Measurements from ENCODE around the gene CACNB2. TPM values are rescaled to one million over a fixed set of nuclear protein-coding genes. Genes with fewer than 3 reads are reported as not detected.

CACNB2 gene
- total and polyA plus RNA-seq, 2 of the 13 experiments (the other 11 are each of a cell fraction or from before 2014, with no cell fraction given): not detected

- ChIA-PET CTCF (ENCODE audit: low intra/inter-chr PET ratio, low total read pairs) (interaction anchor here (1.0 kb wide), 1 partner anchor 329 kb away, joined by 3 read pairs; no protein-coding TSS in a partner anchor), POLR2A (no interaction called here)
- BruUV-seq (replicated peaks): no TSS peak
- DNase-seq (ENCODE audit: low spot score): peak; percentile 10
- Histone ChIP-seq H3K9me3 (ENCODE audit: low read length) (no peaks in the 10 kb centered on the region), H3K4me1 (ENCODE audit: insufficient read depth, low read length) (no peaks in the 10 kb centered on the region), H3K9ac (ENCODE audit: insufficient read depth, low read depth, low read length) (no peak overlapping the region), H3K36me3 (replicated peaks in 1 of 2; ENCODE audit: control insufficient read depth in 1 of 2, insufficient read depth in 2 of 2, low read length in 2 of 2) (no peaks in the 10 kb centered on the region), H3K79me2 (ENCODE audit: insufficient read depth, low read length) (no peaks in the 10 kb centered on the region), H3K4me2 (ENCODE audit: low read depth, low read length) (no peak overlapping the region), H3K4me3 (replicated peaks in 1 of 3; ENCODE audit: insufficient read depth in 1 of 3, low read depth in 2 of 3, low read length in 3 of 3) (no peak overlapping the region), H2AFZ (ENCODE audit: low read length) (no peak overlapping the region), H4K20me1 (ENCODE audit: insufficient read depth, low read length) (no peaks in the 10 kb centered on the region), H3K27me3 (ENCODE audit: control insufficient read depth in 1 of 2, insufficient read depth in 2 of 2, low read length in 2 of 2) (no peaks in the 10 kb centered on the region; a peak in 1 of 5 replicates), H3K27ac (ENCODE audit: extremely low read length, insufficient read depth, low read length) (no peak overlapping the region)
- intact Hi-C loops (cut with micrococcal nuclease; ENCODE audit: unreplicated experiment) (loop anchor here (1.0 kb wide), 2 partner anchors 392 to 502 kb away; no protein-coding TSS in a partner anchor), in situ Hi-C loops (cut with HindIII; ENCODE audit: extremely low pct_ligation_motif_present, low pct_unique_long_range_greater_than_20kb) (no loop called here)
- FAIRE-seq: no peak
- ATAC-seq: no peak
- under 1% methylated on average over 8 of the region's 8 CpGs for WGBS (ENCODE audit: low lambda C conversion rate)
- TF ChIP-seq ZNF7 (CRISPR knock-in tag; IDR thresholded peaks at IDR 0.05) (no peak), CTCF (CRISPR knock-in tag; IDR thresholded peaks at IDR 0.05) (peak; percentile 41), AHDC1 (CRISPR knock-in tag; IDR thresholded peaks at IDR 0.05; ENCODE audit: borderline replicate concordance) (no peak), THRA (CRISPR knock-in tag; IDR thresholded peaks at IDR 0.05; ENCODE audit: borderline replicate concordance) (no peak), STAG1 (CRISPR knock-in tag; IDR thresholded peaks at IDR 0.05) (peak; percentile 56), SMC3 (IDR thresholded peaks at IDR 0.05; ENCODE audit: low read length) (peak; percentile 18; the same call in 1 of the 2 replicates), ZNF788 (CRISPR knock-in tag; IDR thresholded peaks at IDR 0.05; ENCODE audit: borderline replicate concordance) (no peak)
These were observed 98.8 kb downstream of the CACNB2 start for GRCh38 chr10:18238870-18239485.
